ENCODE measurements around the gene ACSM2B.
"Not testable (repeated sequence)": the region's sequence is repeated elsewhere in the genome, so short reads cannot be mapped to it uniquely, and the experiment has no call there.

DNA sequence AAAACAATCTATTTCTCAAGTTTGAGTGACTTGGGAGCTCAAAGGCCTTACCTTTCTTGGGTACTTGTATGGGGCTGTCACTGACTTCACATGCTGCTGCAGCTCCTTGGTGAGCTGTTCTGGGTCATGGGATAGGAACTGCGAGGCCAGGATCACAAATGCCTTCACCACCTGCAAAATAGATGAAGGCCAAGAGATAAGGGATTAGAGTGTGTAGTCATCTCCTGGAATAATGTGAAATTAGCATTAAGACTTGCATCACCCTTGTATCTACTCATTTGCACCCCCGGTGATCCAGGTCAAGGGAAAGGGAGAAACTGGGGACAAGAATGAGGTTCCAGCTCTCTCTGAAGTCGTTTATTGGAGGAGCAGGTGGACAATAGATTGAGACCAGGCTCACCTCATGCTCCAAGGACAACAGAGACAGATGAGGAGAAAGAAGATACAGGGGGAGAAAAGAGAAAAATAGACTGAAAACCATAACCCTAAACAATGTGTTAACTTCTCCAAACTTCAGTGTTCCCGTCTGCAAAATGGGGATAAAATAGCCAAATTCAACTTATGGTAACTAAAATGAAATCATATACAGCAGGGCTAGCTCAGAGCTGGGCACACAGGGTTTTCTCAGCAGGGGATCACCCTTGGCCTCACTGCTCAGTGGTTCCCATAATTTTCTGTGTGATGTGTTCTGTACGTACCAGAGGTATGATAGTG is 35.4 kb downstream of the ACSM2B start:
- TF ChIP-seq CTCF (conservative IDR thresholded peaks at IDR 0.05; ENCODE audit: low read depth, low read length); RAD21 (IDR thresholded peaks at IDR 0.05; ENCODE audit: low read length); RFX5 (IDR thresholded peaks at IDR 0.05; ENCODE audit: low read depth, low read length); POLR2A (IDR thresholded peaks at IDR 0.05; ENCODE audit: low read depth, low read length); FOS (IDR thresholded peaks at IDR 0.05; ENCODE audit: low read depth, low read length); RCOR1 (IDR thresholded peaks at IDR 0.05; ENCODE audit: insufficient replicate concordance, low read length); MAZ (IDR thresholded peaks at IDR 0.05; ENCODE audit: borderline replicate concordance, low read depth, low read length); BHLHE40 (IDR thresholded peaks at IDR 0.05; ENCODE audit: low read depth, low read length); MXI1 (IDR thresholded peaks at IDR 0.05; ENCODE audit: borderline replicate concordance, low read depth, low read length); SMC3 (IDR thresholded peaks at IDR 0.05; ENCODE audit: low read depth, low read length); CEBPB (IDR thresholded peaks at IDR 0.05; ENCODE audit: low read depth, low read length); MAFK (IDR thresholded peaks at IDR 0.05; ENCODE audit: low read depth, low read length): not testable (repeated sequence)
